Stimulated activated naive CD8-positive, alpha-beta T cell treated with anti-CD3 and anti-CD28 coated beads, Interleukin-15, Interleukin-2, amounts not matched to agents 100 ng/mL and 50 ng/mL, for 24 hours (primary cell): ENCODE data around the gene SH3RF2.
"Not testable (repeated sequence)": the region's sequence is repeated elsewhere in the genome, so short reads cannot be mapped to it uniquely, and the experiment has no call there.

Experiments used
- H3K27ac Mint-ChIP-seq: one replicate; pipeline ENCODE4 v1.8.0; 2021; ENCODE audit warnings: mild to moderate bottlenecking, mixed read lengths
- H3K27me3 Mint-ChIP-seq: one replicate; pipeline ENCODE4 v1.8.0; 2021; ENCODE audit warnings: mixed read lengths
- H3K36me3 Mint-ChIP-seq: one replicate; pipeline ENCODE4 v1.8.0; 2021; ENCODE audit warnings: low read depth, mixed read lengths
- H3K4me1 Mint-ChIP-seq: one replicate; pipeline ENCODE4 v1.8.0; 2021; ENCODE audit warnings: low read depth, mixed read lengths
- H3K4me3 Mint-ChIP-seq: one replicate; pipeline ENCODE4 v1.8.0; 2021; ENCODE audit warnings: mild to moderate bottlenecking, mixed read lengths
- H3K9me3 Mint-ChIP-seq: one replicate; pipeline ENCODE4 v1.8.0; 2021; ENCODE audit warnings: mixed read lengths

SH3RF2 gene

DNA sequence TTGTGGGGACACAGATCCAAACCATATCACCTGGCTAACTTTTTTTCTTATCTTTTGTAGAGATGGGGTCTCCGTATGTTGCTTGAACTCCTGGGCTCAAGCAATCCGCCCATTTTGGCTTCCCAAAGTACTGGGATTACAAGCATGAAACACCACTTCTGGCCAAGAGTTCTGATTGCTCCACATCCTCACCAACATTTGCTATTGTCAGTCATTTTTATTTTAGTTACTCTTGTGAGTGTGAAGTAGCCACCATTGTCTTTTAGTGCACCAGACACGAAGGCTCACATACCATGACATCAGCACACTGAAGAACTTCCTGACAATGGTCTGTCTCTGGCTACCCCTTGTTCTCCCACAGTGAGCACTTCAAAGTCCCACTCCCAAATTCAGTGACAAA is 151.7 kb downstream of the SH3RF2 start:
- no peaks in the 10 kb centered on the region for H3K4me1 Mint-ChIP-seq
- H3K27me3 Mint-ChIP-seq: peaks cover 4% of the 10 kb centered on the region
- H3K9me3 Mint-ChIP-seq: no peaks in the 10 kb centered on the region
- H3K36me3 Mint-ChIP-seq: no peaks in the 10 kb centered on the region
- no peak overlapping the region for H3K4me3 Mint-ChIP-seq
- H3K27ac Mint-ChIP-seq: no peak overlapping the region

DNA sequence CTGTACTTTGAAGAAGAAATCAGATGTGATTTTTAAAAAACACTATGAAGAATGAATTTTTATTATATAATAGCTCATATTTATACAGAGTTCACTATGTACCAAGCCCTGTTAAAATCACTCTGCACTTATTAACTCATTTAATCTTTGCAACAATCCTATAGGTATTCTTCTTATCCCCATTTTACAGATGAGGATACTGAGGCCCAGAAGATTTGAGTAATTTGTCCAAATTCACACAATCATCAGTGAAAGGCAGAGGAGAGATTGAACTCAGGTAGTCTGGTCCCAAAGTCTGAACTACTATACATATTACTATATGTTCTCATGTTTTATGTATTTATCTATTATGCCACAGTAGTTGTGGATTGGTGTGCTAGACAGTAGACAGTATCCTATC is 152.9 kb downstream of the SH3RF2 start:
- H3K27ac Mint-ChIP-seq: no peak overlapping the region
- no peak overlapping the region for H3K4me3 Mint-ChIP-seq
- H3K36me3 Mint-ChIP-seq: no peaks in the 10 kb centered on the region
- H3K4me1 Mint-ChIP-seq: no peaks in the 10 kb centered on the region
- no peaks in the 10 kb centered on the region for H3K27me3 Mint-ChIP-seq
- H3K9me3 Mint-ChIP-seq: no peaks in the 10 kb centered on the region

DNA sequence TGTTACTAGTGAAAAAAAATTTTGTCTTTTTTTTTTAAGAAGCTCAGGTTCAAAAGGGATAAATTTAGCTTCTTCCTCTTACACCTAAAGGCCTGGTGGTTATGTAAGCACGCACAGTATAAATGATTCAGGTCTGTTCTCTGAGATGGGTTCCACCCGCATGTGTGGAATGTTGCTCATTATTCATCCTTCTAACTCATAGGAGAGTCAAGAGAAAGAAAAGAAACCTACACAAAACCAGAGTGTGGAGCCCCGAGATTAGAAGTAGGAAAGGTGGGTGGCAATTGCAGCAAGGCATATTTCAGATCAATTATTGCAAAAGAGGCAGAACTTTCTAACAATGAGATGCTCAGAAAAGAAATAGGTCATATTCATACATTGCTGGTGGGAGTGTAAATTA is 155.5 kb downstream of the SH3RF2 start:
- no peaks in the 10 kb centered on the region for H3K4me1 Mint-ChIP-seq
- no peaks in the 10 kb centered on the region for H3K27me3 Mint-ChIP-seq
- no peak overlapping the region for H3K4me3 Mint-ChIP-seq
- H3K36me3 Mint-ChIP-seq: no peaks in the 10 kb centered on the region
- no peak overlapping the region for H3K27ac Mint-ChIP-seq
- no peaks in the 10 kb centered on the region for H3K9me3 Mint-ChIP-seq

DNA sequence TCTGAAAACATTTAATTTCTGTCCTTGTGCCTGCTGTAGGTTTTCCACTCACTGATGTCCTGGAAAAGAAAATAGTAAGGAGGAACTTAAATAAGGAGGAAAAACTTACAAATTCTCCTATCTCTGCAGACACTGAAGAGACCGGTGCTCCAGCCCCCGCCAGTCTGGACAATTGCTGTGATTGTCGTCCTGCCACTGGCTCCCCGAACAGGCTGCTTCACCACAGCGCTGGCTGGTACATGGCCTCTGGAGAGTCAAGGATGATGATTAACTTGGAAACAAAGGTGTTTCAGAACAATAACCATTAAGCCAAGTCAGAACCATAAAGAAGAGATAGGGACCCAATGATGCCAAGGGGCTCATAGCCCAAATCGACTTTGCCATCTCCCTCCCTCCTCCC is 161.7 kb downstream of the SH3RF2 start:
- Mint-ChIP-seq H3K27me3 (no peaks in the 10 kb centered on the region), H3K27ac (no peak overlapping the region), H3K4me3 (no peak overlapping the region), H3K9me3 (no peaks in the 10 kb centered on the region), H3K36me3 (no peaks in the 10 kb centered on the region), H3K4me1 (no peaks in the 10 kb centered on the region)

DNA sequence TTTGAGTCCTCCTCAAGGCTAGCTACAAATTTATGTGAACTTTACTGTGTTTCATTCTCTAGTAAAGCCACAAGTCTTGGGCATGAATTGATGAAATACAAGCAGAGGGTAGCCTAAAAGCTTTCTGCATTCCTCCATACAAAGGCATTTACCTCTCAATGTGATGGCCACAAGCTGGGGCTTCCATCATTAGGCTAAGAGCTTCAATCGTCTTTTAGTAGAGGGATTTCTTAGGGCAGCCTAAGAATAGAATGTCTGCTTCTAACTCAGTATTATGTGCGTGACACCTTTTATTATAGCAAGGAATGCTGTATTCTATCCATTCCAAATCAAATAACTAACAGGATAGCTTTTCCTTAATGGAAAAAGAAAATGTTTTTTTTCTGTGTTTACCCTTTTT is 165.3 kb downstream of the SH3RF2 start:
- no peaks in the 10 kb centered on the region for H3K9me3 Mint-ChIP-seq
- no peak overlapping the region for H3K4me3 Mint-ChIP-seq
- H3K27ac Mint-ChIP-seq: no peak overlapping the region
- H3K4me1 Mint-ChIP-seq: no peaks in the 10 kb centered on the region
- H3K36me3 Mint-ChIP-seq: peaks cover 10% of the 10 kb centered on the region
- no peaks in the 10 kb centered on the region for H3K27me3 Mint-ChIP-seq

DNA sequence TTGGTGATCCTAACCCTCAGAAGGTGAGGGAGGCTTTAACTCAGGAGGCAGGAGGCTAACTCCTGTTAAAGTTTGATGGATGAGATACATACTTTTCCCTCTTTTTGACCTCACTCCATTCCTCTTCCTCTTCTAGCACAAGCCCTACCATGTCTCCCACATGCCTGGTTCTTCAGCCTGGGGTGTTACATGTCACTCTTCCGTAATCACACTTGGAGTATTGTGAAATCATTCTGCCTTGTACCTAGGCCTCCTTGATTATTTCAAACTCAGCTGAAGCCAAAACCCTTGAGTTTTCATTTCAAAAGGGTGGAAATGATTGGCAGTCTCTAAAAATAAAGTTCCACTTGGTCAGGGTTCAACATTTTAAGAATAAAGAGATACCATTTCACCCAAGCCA is 167.2 kb downstream of the SH3RF2 start:
- Mint-ChIP-seq H3K27ac (no peak overlapping the region), H3K4me3 (no peak overlapping the region), H3K27me3 (no peaks in the 10 kb centered on the region), H3K9me3 (no peaks in the 10 kb centered on the region), H3K36me3 (peaks cover 10% of the 10 kb centered on the region), H3K4me1 (no peaks in the 10 kb centered on the region)

DNA sequence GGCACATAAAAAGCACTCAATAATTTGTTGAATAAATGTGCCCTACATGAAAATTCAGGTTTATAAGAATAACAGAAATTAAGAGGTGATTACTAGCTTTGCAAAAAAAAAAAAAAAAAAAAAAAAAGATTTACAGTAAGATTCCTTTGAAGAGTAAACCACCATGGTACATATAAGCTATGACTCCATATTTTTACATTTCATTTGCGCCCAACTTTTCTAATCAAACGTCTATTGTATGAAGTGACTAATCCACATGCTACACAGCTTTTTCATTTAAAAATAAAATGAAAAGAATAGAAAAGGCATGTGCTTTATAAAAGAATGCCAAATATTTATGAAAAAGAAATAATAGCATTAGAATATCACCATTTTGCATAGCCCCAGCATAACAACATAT is 169.1 kb downstream of the SH3RF2 start, which contains the start of gene PLAC8L1:
TSS of gene PLAC8L1 (minus strand) at position 101 of the 400 bp plus-strand sequence. CDS start 1,266 bp downstream, outside the sequence.
- H3K27ac Mint-ChIP-seq: no peak within 1 kb of the TSS
- no peaks in the 10 kb centered on the region for H3K9me3 Mint-ChIP-seq
- no peaks in the 10 kb centered on the region for H3K27me3 Mint-ChIP-seq
- H3K36me3 Mint-ChIP-seq: peaks cover 14% of the 10 kb centered on the region
- H3K4me3 Mint-ChIP-seq: no peak within 1 kb of the TSS
- no peaks in the 10 kb centered on the region for H3K4me1 Mint-ChIP-seq

DNA sequence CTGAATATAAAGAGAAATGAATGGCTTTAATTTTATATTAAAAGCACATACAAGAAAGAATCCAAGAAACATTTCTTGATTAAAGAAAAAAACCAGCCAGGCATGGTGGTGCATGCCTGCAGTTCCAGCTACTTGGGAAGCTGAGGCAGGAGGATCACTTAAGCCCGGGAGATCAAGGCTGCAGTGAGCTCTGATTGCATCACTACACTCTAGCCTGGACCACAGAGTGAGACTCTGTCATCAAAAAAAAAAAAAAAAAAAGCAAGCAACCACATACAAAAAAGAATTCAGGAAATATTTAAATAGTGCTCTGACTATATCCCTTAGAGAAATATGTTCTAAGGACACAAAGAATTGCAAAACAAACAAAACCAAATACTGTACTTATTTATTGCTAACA is 171.5 kb downstream of the SH3RF2 start:
- no peaks in the 10 kb centered on the region for H3K9me3 Mint-ChIP-seq
- peaks cover 29% of the 10 kb centered on the region for H3K36me3 Mint-ChIP-seq
- no peak overlapping the region for H3K4me3 Mint-ChIP-seq
- H3K27me3 Mint-ChIP-seq: no peaks in the 10 kb centered on the region
- H3K27ac Mint-ChIP-seq: no peak overlapping the region
- no peaks in the 10 kb centered on the region for H3K4me1 Mint-ChIP-seq

DNA sequence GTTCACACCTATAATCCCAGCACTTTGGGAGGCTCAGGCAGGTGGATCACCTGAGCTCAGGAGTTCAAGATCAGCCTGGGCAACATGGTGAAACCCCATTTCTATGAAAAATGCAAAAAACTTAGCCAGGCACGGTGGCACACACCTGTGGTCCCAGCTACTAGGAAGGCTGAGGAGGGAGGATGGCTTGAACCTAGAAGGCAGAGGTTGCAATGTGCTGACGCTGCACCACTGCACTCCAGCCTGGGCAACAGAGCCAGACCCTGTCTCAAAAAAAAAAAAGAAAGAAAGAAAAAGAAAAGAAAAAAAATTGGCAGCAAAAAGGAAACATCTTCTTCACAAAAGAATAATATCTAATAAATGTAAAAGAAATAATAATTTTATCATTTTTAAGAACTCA is 172.5 kb downstream of the SH3RF2 start:
- not testable (repeated sequence) for H3K27me3 Mint-ChIP-seq, H3K4me3 Mint-ChIP-seq, H3K4me1 Mint-ChIP-seq, H3K27ac Mint-ChIP-seq, H3K9me3 Mint-ChIP-seq
- peaks cover 33% of the 10 kb centered on the region for H3K36me3 Mint-ChIP-seq

DNA sequence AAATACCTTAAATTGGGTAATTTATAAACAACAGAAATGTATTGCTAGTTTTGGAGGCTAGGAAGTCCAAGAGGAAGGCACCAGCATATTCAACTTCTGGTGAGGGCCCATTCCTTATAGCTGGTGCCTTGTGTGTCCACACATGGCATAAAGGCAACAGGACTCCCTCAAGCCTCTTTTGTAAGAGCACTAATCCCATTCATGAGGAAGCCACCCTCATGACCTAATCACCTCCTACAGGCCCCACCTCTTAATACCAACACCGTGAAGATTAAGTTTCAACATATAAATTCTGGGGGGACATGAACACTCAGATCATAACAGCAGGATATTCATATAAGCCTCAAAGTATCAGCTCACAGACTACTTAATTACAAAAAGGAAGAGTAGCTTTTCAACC is 173.0 kb downstream of the SH3RF2 start:
- no peaks in the 10 kb centered on the region for H3K4me1 Mint-ChIP-seq
- no peaks in the 10 kb centered on the region for H3K9me3 Mint-ChIP-seq
- H3K27me3 Mint-ChIP-seq: no peaks in the 10 kb centered on the region
- peaks cover 32% of the 10 kb centered on the region for H3K36me3 Mint-ChIP-seq
- no peak overlapping the region for H3K4me3 Mint-ChIP-seq
- H3K27ac Mint-ChIP-seq: no peak overlapping the region

DNA sequence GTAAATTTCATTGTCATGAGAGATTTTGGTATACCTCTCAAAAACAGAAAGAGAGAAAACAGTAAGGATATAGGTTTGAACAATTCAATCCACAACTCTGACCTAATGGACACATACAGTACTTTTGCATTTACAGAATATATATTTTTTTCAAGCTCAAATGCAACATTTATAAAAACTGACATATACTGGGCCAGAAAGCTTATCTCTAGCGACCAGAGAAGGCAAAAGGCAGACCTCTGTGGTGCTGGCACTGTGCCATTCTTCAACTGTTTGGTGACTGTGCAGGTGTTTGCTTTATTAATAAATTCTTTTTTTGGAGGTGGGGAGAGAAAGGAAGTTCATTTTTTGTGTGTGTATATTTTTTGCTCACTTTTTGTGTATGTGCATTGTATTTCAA is 175.0 kb downstream of the SH3RF2 start:
- H3K36me3 Mint-ChIP-seq: peaks cover 37% of the 10 kb centered on the region
- H3K9me3 Mint-ChIP-seq: no peaks in the 10 kb centered on the region
- no peaks in the 10 kb centered on the region for H3K27me3 Mint-ChIP-seq
- no peak overlapping the region for H3K27ac Mint-ChIP-seq
- H3K4me3 Mint-ChIP-seq: no peak overlapping the region
- no peaks in the 10 kb centered on the region for H3K4me1 Mint-ChIP-seq

DNA sequence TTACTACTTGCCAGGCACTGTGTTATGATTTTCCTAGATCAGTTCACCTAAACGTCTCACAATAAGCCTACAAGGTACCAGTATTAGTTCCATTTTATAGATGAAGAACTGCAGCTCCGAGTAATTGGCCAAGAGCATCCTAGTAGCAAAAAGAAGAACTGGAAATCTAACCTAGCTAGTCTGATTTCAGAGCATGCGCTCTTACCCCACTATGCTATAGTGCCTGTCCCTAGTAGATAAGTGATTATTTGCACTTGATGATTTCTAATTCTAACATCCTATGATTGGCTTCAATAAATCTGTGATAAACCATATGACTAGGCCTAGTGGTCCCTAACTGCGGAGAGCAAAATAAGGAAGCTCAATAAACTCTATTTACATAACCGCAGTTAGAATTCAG is 176.1 kb downstream of the SH3RF2 start:
- Mint-ChIP-seq H3K4me3 (no peak overlapping the region), H3K4me1 (no peaks in the 10 kb centered on the region), H3K27me3 (no peaks in the 10 kb centered on the region), H3K9me3 (no peaks in the 10 kb centered on the region), H3K27ac (no peak overlapping the region), H3K36me3 (peaks cover 41% of the 10 kb centered on the region)
